Neuronal stem cell (in vitro differentiated cells): Measurements from ENCODE around the gene NUP107.

Source experiments
- DNase-seq: peaks from one replicate; pipeline ENCODE4 v3.0.0-alpha.2; 2013; ENCODE audit warnings: low spot score
- H2AFZ ChIP-seq: one replicate; pipeline ENCODE4 v1.6.1; 2013; ENCODE audit warnings: mild to moderate bottlenecking, low read length, inconsistent platforms
- H2AK5ac ChIP-seq: 2 replicates; pipeline ENCODE4 v1.6.1; 2013; ENCODE audit warnings: low read depth, mild to moderate bottlenecking, inconsistent platforms, low read length, moderate library complexity, mixed read lengths
- H2BK120ac ChIP-seq: 2 replicates; pipeline ENCODE4 v1.6.1; 2013; ENCODE audit warnings: low read depth, mild to moderate bottlenecking, inconsistent platforms, low read length, moderate library complexity, mixed read lengths
- H2BK12ac ChIP-seq: one replicate; pipeline ENCODE4 v1.6.1; 2013; ENCODE audit warnings: low read length, inconsistent platforms
- H2BK15ac ChIP-seq: 2 replicates; pipeline ENCODE4 v1.6.1; 2013; ENCODE audit warnings: mild to moderate bottlenecking, low read length, inconsistent platforms, mixed read lengths
- H2BK5ac ChIP-seq: one replicate; pipeline ENCODE4 v1.6.1; 2013; ENCODE audit warnings: inconsistent platforms, mild to moderate bottlenecking, low read length, moderate library complexity
- H3K14ac ChIP-seq: one replicate; pipeline ENCODE4 v1.6.1; 2013; ENCODE audit warnings: low read length, inconsistent platforms
- H3K18ac ChIP-seq: 2 replicates; pipeline ENCODE4 v1.6.1; 2013; ENCODE audit warnings: low read length, inconsistent platforms
- H3K23ac ChIP-seq: 2 replicates; pipeline ENCODE4 v1.6.1; 2013; ENCODE audit warnings: low read depth, mild to moderate bottlenecking, mixed read lengths, low read length, inconsistent platforms; ENCODE audit not compliant: poor library complexity
- H3K27ac ChIP-seq: replicated peaks from 3 replicates; pipeline ENCODE4 v1.5.1; 2013; ENCODE audit warnings: low read length, inconsistent platforms
- H3K27me3 ChIP-seq, 3 experiments: 2 replicates each; pipeline ENCODE4 v1.6.1; 2013; ENCODE audit warnings: low read length in 3 of 3, mild to moderate bottlenecking in 2 of 3, inconsistent platforms in 1 of 3, low read depth in 1 of 3, mixed read lengths in 1 of 3, moderate library complexity in 1 of 3; ENCODE audit not compliant: control insufficient read depth in 3 of 3, insufficient read depth in 3 of 3
- H3K36me3 ChIP-seq, 2 donors: replicated peaks in 1 of 2; 2 replicates each; pipeline ENCODE4 v1.6.1; 2013; ENCODE audit warnings: low read length in 2 of 2; ENCODE audit not compliant: control insufficient read depth in 2 of 2, insufficient read depth in 2 of 2
- H3K4ac ChIP-seq: 2 replicates; pipeline ENCODE4 v1.6.1; 2013; ENCODE audit warnings: inconsistent platforms, mild to moderate bottlenecking, low read length, moderate library complexity
- H3K4me1 ChIP-seq, 2 donors: 1 replicate in 1 of 2; 2 replicates in 1 of 2; pipeline ENCODE4 v1.6.1; 2013; ENCODE audit warnings: low read length in 2 of 2, low read depth in 1 of 2; ENCODE audit not compliant: control insufficient read depth in 2 of 2, insufficient read depth in 1 of 2
- H3K4me2 ChIP-seq: one replicate; pipeline ENCODE4 v1.6.1; 2013; ENCODE audit warnings: mild to moderate bottlenecking, low read length, inconsistent platforms; ENCODE audit not compliant: insufficient read depth, poor library complexity, severe bottlenecking
- H3K4me3 ChIP-seq, 2 donors: 2 replicates each; pipeline ENCODE4 v1.5.1; 2013; ENCODE audit warnings: low read length in 2 of 2, mild to moderate bottlenecking in 2 of 2, inconsistent platforms in 1 of 2, moderate library complexity in 1 of 2
- H3K79me1 ChIP-seq: one replicate; pipeline ENCODE4 v1.6.1; 2013; ENCODE audit warnings: low read depth, mild to moderate bottlenecking, inconsistent platforms, low read length, moderate library complexity
- H3K9ac ChIP-seq: one replicate; pipeline ENCODE4 v1.6.1; 2013; ENCODE audit warnings: mild to moderate bottlenecking, low read depth, low read length, inconsistent platforms; ENCODE audit not compliant: poor library complexity
- H3K9me3 ChIP-seq, 2 donors: replicated peaks in 1 of 2; 2 replicates each; pipeline versions ENCODE3 to v1.6.1; 2013; ENCODE audit warnings: low read length in 2 of 2, mild to moderate bottlenecking in 2 of 2, inconsistent platforms in 1 of 2, low read depth in 1 of 2, mixed read lengths in 1 of 2, moderate library complexity in 1 of 2; ENCODE audit not compliant: control insufficient read depth in 2 of 2, insufficient read depth in 1 of 2
- H4K8ac ChIP-seq: one replicate; pipeline ENCODE4 v1.6.1; 2013; ENCODE audit warnings: low read depth, mild to moderate bottlenecking, inconsistent platforms, low read length, moderate library complexity
- H4K91ac ChIP-seq: one replicate; pipeline ENCODE4 v1.6.1; 2013; ENCODE audit warnings: low read length, low read depth, mild to moderate bottlenecking, inconsistent platforms; ENCODE audit not compliant: poor library complexity
- WGBS, 2 donors: extraction: QIAGEN DNeasy Blood & Tissue Kit; methylation state at CpG; one replicate each; pipeline ENCODE4 v1.1.7; 2013; ENCODE audit warnings: missing lambda C conversion rate in 2 of 2, mixed read lengths in 1 of 2; ENCODE audit not compliant: insufficient read length in 2 of 2, insufficient replicate concordance in 1 of 2; ENCODE audit errors: extremely low coverage in 2 of 2; 5-methylcytosine and 5-hydroxymethylcytosine counted together

NUP107 gene

DNA sequence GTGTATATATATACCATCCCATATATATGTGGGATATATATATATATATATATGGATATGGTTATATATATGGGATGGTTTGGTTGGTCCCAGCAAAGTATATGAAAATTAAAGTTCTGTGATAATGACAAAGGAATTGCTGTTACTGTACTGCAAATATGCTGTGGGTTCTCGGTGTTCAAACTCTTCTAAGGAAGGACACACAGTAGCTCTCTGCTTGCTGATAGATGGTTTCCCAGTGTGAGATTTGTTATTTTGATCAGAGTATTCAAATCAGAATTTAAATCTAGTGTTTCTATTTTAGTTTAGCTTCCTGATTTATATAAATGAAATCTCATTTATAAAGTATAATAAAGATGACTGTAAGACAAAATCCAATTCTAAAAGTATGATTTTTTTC is 78.9 kb downstream of the NUP107 start:
- Histone ChIP-seq H4K91ac (no peak overlapping the region), H3K27ac (no peak overlapping the region), H3K79me1 (no peaks in the 10 kb centered on the region), H3K4me1 (no peaks in the 10 kb centered on the region), H2AK5ac (no peak overlapping the region), H3K9ac (no peak overlapping the region), H3K23ac (no peak overlapping the region), H2AFZ (no peak overlapping the region), H3K27me3 (no peaks in the 10 kb centered on the region), H2BK5ac (no peak overlapping the region), H3K18ac (no peak overlapping the region), H3K4me2 (no peak overlapping the region), H3K4me3 (no peak overlapping the region), H3K14ac (no peak overlapping the region), H2BK12ac (no peak overlapping the region), H3K36me3 (peaks cover 9 to 53% of the 10 kb centered on the region in 2 donors), H2BK120ac (no peak overlapping the region), H3K4ac (no peak overlapping the region), H2BK15ac (no peak overlapping the region), H3K9me3 (no peaks in the 10 kb centered on the region), H4K8ac (no peak overlapping the region)
- no CpG with 5 or more reads among the region's 1 CpG for WGBS, 2 donors
- DNase-seq: no peak

DNA sequence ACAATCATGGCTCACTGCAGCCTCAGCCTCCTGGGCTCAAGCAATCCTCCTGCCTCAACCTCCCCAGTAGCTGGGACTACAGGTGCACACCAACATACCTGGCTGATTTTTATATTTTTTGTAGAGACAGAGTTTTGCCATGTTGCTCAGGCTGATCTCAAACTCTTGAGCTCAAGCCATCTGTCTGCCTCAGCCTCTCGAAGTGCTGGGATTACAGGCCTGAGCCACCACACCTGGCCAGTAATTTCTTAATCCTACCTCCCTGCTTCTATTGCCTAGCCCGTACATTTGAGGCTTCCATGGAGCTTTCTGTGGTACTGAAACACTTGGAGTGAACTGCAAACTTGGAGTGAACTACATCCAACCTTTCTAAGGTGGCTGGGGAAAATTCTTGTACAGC is 79.9 kb downstream of the NUP107 start:
- Histone ChIP-seq H4K8ac (no peak overlapping the region), H3K9me3 (no peaks in the 10 kb centered on the region), H3K79me1 (no peaks in the 10 kb centered on the region), H3K27ac (no peak overlapping the region), H2BK5ac (no peak overlapping the region), H3K27me3 (no peaks in the 10 kb centered on the region), H3K4me2 (no peak overlapping the region), H2AK5ac (no peak overlapping the region), H4K91ac (no peak overlapping the region), H3K36me3 (peaks cover 5 to 44% of the 10 kb centered on the region in 2 donors), H3K18ac (no peak overlapping the region), H2BK15ac (no peak overlapping the region), H3K23ac (no peak overlapping the region), H2BK12ac (no peak overlapping the region), H3K4ac (no peak overlapping the region), H3K4me3 (no peak overlapping the region), H3K14ac (no peak overlapping the region), H3K4me1 (no peaks in the 10 kb centered on the region), H2AFZ (no peak overlapping the region), H3K9ac (no peak overlapping the region), H2BK120ac (no peak overlapping the region)
- DNase-seq: no peak
- WGBS, 2 donors: no CpG with 5 or more reads among the region's 2 CpGs

DNA sequence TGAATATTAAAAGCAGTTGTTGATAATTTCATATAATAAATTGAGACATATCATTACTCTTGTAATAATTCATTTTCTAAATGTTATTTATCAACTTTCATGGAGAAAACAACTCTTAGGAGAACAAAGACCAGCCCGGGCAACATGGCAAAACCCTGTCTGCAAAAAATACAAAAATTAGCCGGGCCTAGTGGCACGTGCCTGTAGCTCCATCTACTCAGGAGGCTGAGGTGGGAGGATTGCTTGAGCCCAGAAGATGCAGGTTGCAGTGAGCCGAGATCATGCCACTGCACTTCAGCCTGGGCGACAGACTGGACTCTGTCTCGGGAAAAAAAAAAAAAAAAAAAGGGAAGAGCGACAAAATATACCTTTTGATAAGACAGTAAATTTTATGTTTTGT is 80.4 kb downstream of the NUP107 start:
- no peak overlapping the region for H3K27ac ChIP-seq
- no peak overlapping the region for H2AK5ac ChIP-seq
- no peak overlapping the region for H2BK120ac ChIP-seq
- no peak overlapping the region for H3K23ac ChIP-seq
- no peak overlapping the region for H2BK12ac ChIP-seq
- H4K91ac ChIP-seq: no peak overlapping the region
- H2BK5ac ChIP-seq: no peak overlapping the region
- no CpG with 5 or more reads among the region's 7 CpGs for WGBS, 2 donors
- no peak for DNase-seq
- no peaks in the 10 kb centered on the region for H3K9me3 ChIP-seq
- no peak overlapping the region for H3K4me3 ChIP-seq
- no peaks in the 10 kb centered on the region for H3K27me3 ChIP-seq
- H2AFZ ChIP-seq: no peak overlapping the region
- H3K18ac ChIP-seq: no peak overlapping the region
- no peak overlapping the region for H3K9ac ChIP-seq
- H3K79me1 ChIP-seq: no peaks in the 10 kb centered on the region
- H3K4me1 ChIP-seq: no peaks in the 10 kb centered on the region
- H3K14ac ChIP-seq: no peak overlapping the region
- H3K4me2 ChIP-seq: no peak overlapping the region
- no peak overlapping the region for H3K4ac ChIP-seq
- H2BK15ac ChIP-seq: no peak overlapping the region
- no peak overlapping the region for H4K8ac ChIP-seq
- peaks cover 2 to 40% of the 10 kb centered on the region in 2 donors for H3K36me3 ChIP-seq

DNA sequence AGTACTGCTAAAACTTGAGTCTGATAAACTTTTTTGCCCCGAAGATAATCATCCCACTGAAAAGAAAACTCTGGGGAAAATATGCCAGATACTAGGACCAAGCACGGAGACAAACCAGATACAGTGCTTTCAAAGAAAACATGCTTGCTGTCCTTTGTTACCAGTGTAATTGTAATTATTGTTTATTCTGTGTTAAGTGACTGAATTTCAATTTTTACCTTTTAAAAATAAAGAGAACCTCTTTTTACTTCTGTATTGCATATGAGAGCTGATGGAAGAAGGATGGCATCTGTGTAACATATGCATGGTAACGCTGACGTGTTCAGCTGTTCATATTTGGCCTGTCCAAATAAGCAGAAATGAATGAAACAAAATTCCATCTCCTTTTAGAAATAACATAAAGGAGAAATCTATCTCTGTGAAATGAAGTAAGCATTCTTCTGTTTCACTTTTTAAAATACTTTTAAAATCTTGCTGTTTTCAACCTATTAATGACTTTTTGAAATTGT is 81.7 kb downstream of the NUP107 start:
- no peak overlapping the region for H3K9ac ChIP-seq
- no peak overlapping the region for H3K23ac ChIP-seq
- H2AK5ac ChIP-seq: no peak overlapping the region
- no peaks in the 10 kb centered on the region for H3K9me3 ChIP-seq
- no peak overlapping the region for H2BK12ac ChIP-seq
- H3K4me3 ChIP-seq: no peak overlapping the region
- no CpG with 5 or more reads among the region's 4 CpGs for WGBS, 2 donors
- no peak for DNase-seq
- H2AFZ ChIP-seq: no peak overlapping the region
- no peaks in the 10 kb centered on the region for H3K79me1 ChIP-seq
- H4K91ac ChIP-seq: no peak overlapping the region
- H2BK5ac ChIP-seq: no peak overlapping the region
- peaks cover 0 to 30% of the 10 kb centered on the region in 2 donors for H3K36me3 ChIP-seq
- H3K4ac ChIP-seq: no peak overlapping the region
- H3K18ac ChIP-seq: no peak overlapping the region
- no peak overlapping the region for H3K4me2 ChIP-seq
- H3K27ac ChIP-seq: no peak overlapping the region
- no peak overlapping the region for H3K14ac ChIP-seq
- H2BK120ac ChIP-seq: no peak overlapping the region
- H3K4me1 ChIP-seq: no peaks in the 10 kb centered on the region
- no peak overlapping the region for H2BK15ac ChIP-seq
- H4K8ac ChIP-seq: no peak overlapping the region
- no peaks in the 10 kb centered on the region for H3K27me3 ChIP-seq
